Endothelial cell of umbilical vein (primary cell): ENCODE data around the gene ADIPOR1. TPM values are rescaled to one million over a fixed set of nuclear protein-coding genes. Genes with fewer than 3 reads are reported as not detected.

ENCODE experiments used
- BruUV-seq: library from RNA; stranded (reverse); fragments of 400-500 nt; replicated peaks from 2 replicates; lab custom pipeline; 2021; lab: Mats Ljungman, UMichigan
- CTCF ChIA-PET: fragments of 300-600, 350-600 bp; sonication (Branson Sonifier 250); formaldehyde crosslinking; loops from one replicate; lab custom pipeline; 2021; ENCODE audit warnings: antibody characterized with exemption, inconsistent platforms; lab: Charles Lee
- POLR2A ChIA-PET: fragments of 300-600, 350-600 bp; sonication (Branson Sonifier 250); formaldehyde crosslinking; loops from one replicate; lab custom pipeline; 2021; ENCODE audit warnings: antibody characterized with exemption, inconsistent platforms; lab: Charles Lee
- DNase-seq: peaks from one replicate; pipeline ENCODE4 v3.0.0-alpha.2; 2011; ENCODE audit warnings: low read depth, low spot score
- FAIRE-seq: peaks from 2 replicates; lab custom pipeline; 2011; peaks lifted over from hg19 to GRCh38; lab: Jason Lieb, UNC
- H2AFZ ChIP-seq: 2 replicates; pipeline ENCODE4 v1.6.0; 2012; ENCODE audit warnings: low read depth, low read length, control low read depth, inconsistent platforms
- H3K27ac ChIP-seq: 2 replicates; pipeline ENCODE4 v1.5.1; 2011; ENCODE audit warnings: low read depth, mild to moderate bottlenecking, control low read depth, low read length, moderate library complexity; ENCODE audit not compliant: insufficient read depth
- H3K27me3 ChIP-seq, 2 experiments: 2 replicates each; pipeline versions ENCODE4 v1.6.0 to v1.6.1; 2011; ENCODE audit warnings: low read length in 2 of 2, mixed read lengths in 1 of 2; ENCODE audit not compliant: control insufficient read depth in 2 of 2, insufficient read depth in 2 of 2
- H3K36me3 ChIP-seq, 2 experiments: 2 replicates in 1 of 2; 3 replicates in 1 of 2; pipeline ENCODE4 v1.5.1; 2011; ENCODE audit warnings: low read length in 2 of 2, mild to moderate bottlenecking in 1 of 2, moderate library complexity in 1 of 2; ENCODE audit not compliant: control insufficient read depth in 2 of 2, insufficient read depth in 2 of 2; ENCODE audit errors: extremely low read depth in 1 of 2
- H3K4me1 ChIP-seq: 3 replicates; pipeline ENCODE4 v1.5.1; 2011; ENCODE audit warnings: mild to moderate bottlenecking, low read length; ENCODE audit not compliant: control insufficient read depth, insufficient read depth; ENCODE audit errors: extremely low read depth
- H3K4me2 ChIP-seq: 2 replicates; pipeline ENCODE4 v1.6.1; 2011; ENCODE audit warnings: low read length, control low read depth, mixed read lengths; ENCODE audit not compliant: insufficient read depth
- H3K4me3 ChIP-seq, 3 experiments: fragments of 200-600 bp in 1 of 3; sonication (generic), shearing (Covaris generic) in 1 of 3; replicated peaks in 1 of 3; 2 replicates each; pipeline ENCODE4 v1.5.1; 2011 to 2016; ENCODE audit warnings: control low read depth in 3 of 3, low read length in 3 of 3, mild to moderate bottlenecking in 2 of 3, inconsistent platforms in 1 of 3, low read depth in 1 of 3, moderate library complexity in 1 of 3; ENCODE audit not compliant: insufficient read depth in 1 of 3
- H3K79me2 ChIP-seq: 2 replicates; pipeline ENCODE4 v1.6.0; 2012; ENCODE audit warnings: low read length, inconsistent platforms; ENCODE audit not compliant: control insufficient read depth, insufficient read depth
- H3K9ac ChIP-seq: replicated peaks from 2 replicates; pipeline ENCODE3; 2011; ENCODE audit warnings: low read length, control low read depth; ENCODE audit not compliant: insufficient read depth; ENCODE audit errors: extremely low read depth
- H3K9me1 ChIP-seq: replicated peaks from 3 replicates; pipeline ENCODE4 v1.6.0; 2011; ENCODE audit warnings: mild to moderate bottlenecking, low read length; ENCODE audit not compliant: control insufficient read depth, insufficient read depth; ENCODE audit errors: extremely low read depth
- H3K9me3 ChIP-seq: replicated peaks from 2 replicates; pipeline ENCODE4 v1.5.1; 2012; ENCODE audit warnings: low read length, inconsistent platforms; ENCODE audit not compliant: control insufficient read depth, insufficient read depth
- H4K20me1 ChIP-seq: replicated peaks from 2 replicates; pipeline ENCODE3; 2011; ENCODE audit warnings: mild to moderate bottlenecking, low read length; ENCODE audit not compliant: control insufficient read depth, insufficient read depth; ENCODE audit errors: extremely low read depth
- CTCF ChIP-seq, 2 donors: IDR thresholded peaks; 1 replicate in 1 of 2; 2 replicates in 1 of 2; pipeline ENCODE4 v1.5.1; 2011; ENCODE audit warnings: low read length in 2 of 2, mild to moderate bottlenecking in 2 of 2, moderate library complexity in 2 of 2, control low read depth in 1 of 2, inconsistent platforms in 1 of 2, low read depth in 1 of 2; ENCODE audit not compliant: insufficient read depth in 1 of 2; ENCODE audit errors: extremely low read depth in 1 of 2
- EZH2 ChIP-seq: IDR thresholded peaks from 2 replicates; pipeline ENCODE4 v1.6.1; 2012; ENCODE audit warnings: borderline replicate concordance, low read depth, mild to moderate bottlenecking, moderate library complexity, low read length, inconsistent platforms; ENCODE audit not compliant: severe bottlenecking
- FOS ChIP-seq: IDR thresholded peaks from 2 replicates; pipeline ENCODE4 v1.6.1; 2011; ENCODE audit warnings: mild to moderate bottlenecking, low read length, moderate library complexity, borderline replicate concordance; ENCODE audit not compliant: insufficient read depth
- GATA2 ChIP-seq: IDR thresholded peaks from 2 replicates; pipeline ENCODE4 v1.7.0; 2011; ENCODE audit warnings: low read depth, mild to moderate bottlenecking, moderate library complexity, mixed read lengths, low read length; ENCODE audit not compliant: insufficient read length, insufficient read depth
- JUN ChIP-seq: IDR thresholded peaks from 2 replicates; pipeline ENCODE4 v1.6.1; 2011; ENCODE audit warnings: borderline replicate concordance, low read depth; ENCODE audit not compliant: insufficient read length, insufficient read depth
- MAX ChIP-seq: IDR thresholded peaks from 2 replicates; pipeline ENCODE4 v1.6.1; 2011; ENCODE audit not compliant: insufficient read depth, insufficient read length
- MYC ChIP-seq: IDR thresholded peaks from one replicate; pipeline ENCODE4 v1.6.1; 2011; ENCODE audit warnings: mild to moderate bottlenecking, low read depth, low read length
- POLR2A ChIP-seq: IDR thresholded peaks from 2 replicates; pipeline ENCODE4 v1.6.1; 2012; ENCODE audit warnings: low read depth, mild to moderate bottlenecking, control low read depth, low read length
- POLR2AphosphoS5 ChIP-seq: IDR thresholded peaks from 2 replicates; pipeline ENCODE4 v1.6.1; 2012; ENCODE audit warnings: low read depth, mild to moderate bottlenecking, control low read depth, low read length, moderate library complexity; ENCODE audit not compliant: insufficient read depth
- dilution Hi-C: fragments of 300-500 bp; cut with MboI; formaldehyde crosslinking; loops from one replicate; pipeline ENCODE4 v1.15.0; 2019; ENCODE audit warnings: low sequenced_read_pairs; ENCODE audit not compliant: extremely low pct_ligation_motif_present
- intact Hi-C: fragments of 100-400 bp; cut with micrococcal nuclease; formaldehyde crosslinking; loops from one replicate; pipeline ENCODE4 v1.10.0; 2022
- polyA plus RNA-seq, 4 experiments: library from polyadenylated mRNA; depleted of rRNA in 3 of 4; stranded (reverse) in 3 of 4; unstranded in 1 of 4; fragments of >200 nt; gene quantifications; 2 replicates each; pipeline versions ENCODE4 v1.2.1 to v1.2.3, GENCODE V29; 2011 to 2012; ENCODE audit warnings: missing spikeins in 1 of 4
- total RNA-seq: library from RNA; stranded (reverse); gene quantifications from 2 replicates; pipeline ENCODE4 v1.2.3, GENCODE V29; 2021

ADIPOR1 gene
- total and polyA plus RNA-seq, 2 donors (not counting 3 experiments of a cell fraction or from before 2014, with no cell fraction given) = 67.2 to 135 TPM

- dilution Hi-C loops = no loop called here
- H3K27me3 ChIP-seq = no peaks in the 10 kb centered on the region
- H3K9me1 ChIP-seq = no peaks in the 10 kb centered on the region
- H3K4me3 ChIP-seq = no peak overlapping the region
- no peaks in the 10 kb centered on the region for H3K9me3 ChIP-seq
- CTCF ChIA-PET = interaction anchor here (0.9 kb wide), 1 partner anchor 58 kb away, joined by 3 read pairs; no protein-coding TSS in a partner anchor
- FAIRE-seq (no peak), DNase-seq (no peak)
- peaks cover 15 to 31% of the 10 kb centered on the region in 2 experiments for H3K36me3 ChIP-seq
- H3K4me2 ChIP-seq = no peak overlapping the region
- no peak for TF ChIP-seq MYC
- TF ChIP-seq MAX = no peak
- no peak overlapping the region for H3K27ac ChIP-seq
- intact Hi-C loops = no loop called here
- H3K9ac ChIP-seq = no peak overlapping the region
- peaks cover 2% of the 10 kb centered on the region for H4K20me1 ChIP-seq
- no peak overlapping the region for H2AFZ ChIP-seq
- no peaks in the 10 kb centered on the region for H3K79me2 ChIP-seq
- POLR2A ChIA-PET = no interaction called here
- no TSS peak for BruUV-seq
- H3K4me1 ChIP-seq = no peaks in the 10 kb centered on the region
These were observed 16.7 kb downstream of the ADIPOR1 start for GRCh38 chr1:202941372-202941771.

GRCh38 chr1:202940561-202940960 is 17.6 kb downstream of the ADIPOR1 start:
- H3K27ac ChIP-seq = no peak overlapping the region
- POLR2A ChIA-PET = no interaction called here
- H3K9me1 ChIP-seq = no peaks in the 10 kb centered on the region
- H3K36me3 ChIP-seq = peaks cover 15 to 28% of the 10 kb centered on the region in 2 experiments
- no peak for FAIRE-seq
- H3K4me3 ChIP-seq = no peak overlapping the region
- H3K79me2 ChIP-seq = no peaks in the 10 kb centered on the region
- no peaks in the 10 kb centered on the region for H3K4me1 ChIP-seq
- BruUV-seq = no TSS peak
- intact Hi-C loops (no loop called here), dilution Hi-C loops (no loop called here)
- no peak for TF ChIP-seq JUN
- TF ChIP-seq MAX = no peak
- no peak for TF ChIP-seq POLR2AphosphoS5
- no peak for TF ChIP-seq POLR2A
- no peak for TF ChIP-seq FOS
- TF ChIP-seq CTCF (IDR thresholded peaks at IDR 0.05; ENCODE audit: extremely low read depth in 1 of 2, insufficient read depth in 1 of 2, low read depth in 1 of 2, low read length in 2 of 2) = no peak
- TF ChIP-seq GATA2 = no peak
- TF ChIP-seq MYC = no peak
- TF ChIP-seq EZH2 = no peak
- no peaks in the 10 kb centered on the region for H3K27me3 ChIP-seq
- H3K4me2 ChIP-seq = no peak overlapping the region
- peaks cover 2% of the 10 kb centered on the region for H4K20me1 ChIP-seq
- H2AFZ ChIP-seq = no peak overlapping the region
- H3K9ac ChIP-seq = no peak overlapping the region
- CTCF ChIA-PET = interaction anchor here (0.9 kb wide), 1 partner anchor 59 kb away, joined by 3 read pairs; no protein-coding TSS in a partner anchor
- no peak for DNase-seq
- no peaks in the 10 kb centered on the region for H3K9me3 ChIP-seq
